CD4-positive, alpha-beta T cell (primary cell): ENCODE data around the gene KCTD3. TPM values are rescaled to one million over a fixed set of nuclear protein-coding genes. Genes with fewer than 3 reads are reported as not detected.

Experiments
- ATAC-seq: fragments of 200-7000 bp; cut with Tn5 transposase; one replicate; pipeline ENCODE4 v1.10.0; 2022; ENCODE audit warnings: mild to moderate bottlenecking; ENCODE audit not compliant: poor library complexity
- CTCF ChIA-PET: fragments of 350-600 bp; sonication (Branson Sonifier 250); formaldehyde crosslinking; loops from one replicate; lab custom pipeline; 2021; ENCODE audit warnings: antibody characterized with exemption, inconsistent platforms; lab: Charles Lee
- POLR2A ChIA-PET: fragments of 350-600 bp; sonication (Branson Sonifier 250); formaldehyde crosslinking; loops from one replicate; lab custom pipeline; 2021; ENCODE audit warnings: antibody characterized with exemption, inconsistent platforms; lab: Charles Lee
- DNase-seq, 14 experiments: peaks; one replicate each; pipeline ENCODE4 v3.0.0-alpha.2; 2013 to 2020; ENCODE audit warnings: mixed read lengths in 2 of 14
- H3K27ac ChIP-seq, 2 donors: one replicate each; pipeline versions ENCODE4 v1.5.1 to v1.7.0; 2013; ENCODE audit warnings: low read length in 2 of 2, low read depth in 1 of 2, mild to moderate bottlenecking in 1 of 2
- H3K27me3 ChIP-seq, 2 experiments: 1 replicate in 1 of 2; 2 replicates in 1 of 2; pipeline versions ENCODE4 v1.6.1 to v1.7.0; 2013; ENCODE audit warnings: low read length in 2 of 2, control low read depth in 1 of 2, mild to moderate bottlenecking in 1 of 2, moderate library complexity in 1 of 2; ENCODE audit not compliant: insufficient read depth in 2 of 2, control insufficient read depth in 1 of 2
- H3K36me3 ChIP-seq: one replicate; pipeline ENCODE4 v1.6.1; 2013; ENCODE audit warnings: low read length, control low read depth; ENCODE audit not compliant: insufficient read depth
- H3K4me1 ChIP-seq: one replicate; pipeline ENCODE4 v1.6.1; 2013; ENCODE audit warnings: low read length, control low read depth; ENCODE audit not compliant: insufficient read depth
- H3K4me3 ChIP-seq: one replicate; pipeline ENCODE4 v1.5.1; 2013; ENCODE audit warnings: mild to moderate bottlenecking, low read length, moderate library complexity
- H3K9me3 ChIP-seq, 2 experiments: 1 replicate in 1 of 2; 2 replicates in 1 of 2; pipeline versions ENCODE4 v1.6.1 to v1.7.0; 2013; ENCODE audit warnings: low read length in 2 of 2, mild to moderate bottlenecking in 2 of 2, control low read depth in 1 of 2, moderate library complexity in 1 of 2; ENCODE audit not compliant: control insufficient read depth in 1 of 2, insufficient read depth in 1 of 2
- H3K27ac Mint-ChIP-seq: one replicate; pipeline ENCODE4 v1.8.0; 2020; ENCODE audit warnings: mixed read lengths
- H3K27me3 Mint-ChIP-seq: one replicate; pipeline ENCODE4 v1.8.0; 2021; ENCODE audit warnings: mixed read lengths
- H3K36me3 Mint-ChIP-seq: one replicate; pipeline ENCODE4 v1.8.0; 2021; ENCODE audit warnings: low read depth, mixed read lengths
- H3K4me1 Mint-ChIP-seq: one replicate; pipeline ENCODE4 v1.8.0; 2021; ENCODE audit warnings: low read depth, mixed read lengths
- H3K4me3 Mint-ChIP-seq: one replicate; pipeline ENCODE4 v1.8.0; 2020; ENCODE audit warnings: mild to moderate bottlenecking, mixed read lengths
- H3K9me3 Mint-ChIP-seq: one replicate; pipeline ENCODE4 v1.8.0; 2020; ENCODE audit warnings: mixed read lengths
- intact Hi-C, 2 experiments: fragments of 100-400 bp; cut with DNase I in 1 of 2; cut with micrococcal nuclease in 1 of 2; formaldehyde crosslinking; loops; one replicate each; pipeline versions ENCODE4 v1.15.1 to v1.9.0; 2023 to 2025; cut with DNase I, micrococcal nuclease
- total RNA-seq, 174 experiments: library from RNA in 2 of 174; stranded (reverse) in 2 of 174; gene quantifications; one replicate each; pipeline ENCODE4 v1.2.3 and lab custom pipeline; 2021 to 2026
- TF ChIP-seq, protein P1 (sequence below): fragments of 200-600 bp; IDR thresholded peaks from one replicate; pipeline ENCODE4 v1.8.0; 2022; ENCODE audit warnings: antibody characterized with exemption, mild to moderate bottlenecking

Gene KCTD3
- total RNA-seq, 2 experiments from 2014 or later = 3.0 to 4.8 TPM

DNA sequence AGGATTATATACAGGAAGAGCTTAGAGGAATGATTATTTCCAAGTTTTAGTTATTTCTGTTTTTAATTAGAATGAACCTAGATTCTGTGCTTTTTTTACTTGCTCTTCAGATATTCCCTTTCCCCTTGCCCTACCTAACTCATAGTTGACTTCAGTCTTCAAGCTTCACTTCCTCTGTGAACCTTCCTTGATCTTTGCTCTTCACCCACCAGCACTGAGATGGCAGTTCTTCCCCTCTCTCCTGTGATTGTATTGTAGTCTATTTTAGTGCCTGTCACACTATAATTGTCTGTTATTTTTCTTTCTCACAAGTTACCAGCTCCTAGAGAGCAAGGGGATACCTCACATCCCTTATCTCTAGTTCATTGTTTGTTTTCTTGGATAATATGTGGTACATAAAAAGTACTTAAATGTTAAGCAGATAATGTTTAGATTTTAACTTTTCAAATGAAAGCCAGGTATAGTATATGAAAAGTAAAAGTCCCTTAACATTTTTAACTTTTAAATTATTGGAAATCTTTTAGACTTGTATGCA lies 33.2 kb downstream of the KCTD3 start:
- TF ChIP-seq, protein P1, sequence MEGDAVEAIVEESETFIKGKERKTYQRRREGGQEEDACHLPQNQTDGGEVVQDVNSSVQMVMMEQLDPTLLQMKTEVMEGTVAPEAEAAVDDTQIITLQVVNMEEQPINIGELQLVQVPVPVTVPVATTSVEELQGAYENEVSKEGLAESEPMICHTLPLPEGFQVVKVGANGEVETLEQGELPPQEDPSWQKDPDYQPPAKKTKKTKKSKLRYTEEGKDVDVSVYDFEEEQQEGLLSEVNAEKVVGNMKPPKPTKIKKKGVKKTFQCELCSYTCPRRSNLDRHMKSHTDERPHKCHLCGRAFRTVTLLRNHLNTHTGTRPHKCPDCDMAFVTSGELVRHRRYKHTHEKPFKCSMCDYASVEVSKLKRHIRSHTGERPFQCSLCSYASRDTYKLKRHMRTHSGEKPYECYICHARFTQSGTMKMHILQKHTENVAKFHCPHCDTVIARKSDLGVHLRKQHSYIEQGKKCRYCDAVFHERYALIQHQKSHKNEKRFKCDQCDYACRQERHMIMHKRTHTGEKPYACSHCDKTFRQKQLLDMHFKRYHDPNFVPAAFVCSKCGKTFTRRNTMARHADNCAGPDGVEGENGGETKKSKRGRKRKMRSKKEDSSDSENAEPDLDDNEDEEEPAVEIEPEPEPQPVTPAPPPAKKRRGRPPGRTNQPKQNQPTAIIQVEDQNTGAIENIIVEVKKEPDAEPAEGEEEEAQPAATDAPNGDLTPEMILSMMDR = no peak
- Mint-ChIP-seq H3K27me3 (no peaks in the 10 kb centered on the region), H3K9me3 (no peaks in the 10 kb centered on the region), H3K27ac (no peak overlapping the region), H3K4me1 (no peaks in the 10 kb centered on the region), H3K4me3 (no peak overlapping the region), H3K36me3 (peaks cover 24% of the 10 kb centered on the region)
- Histone ChIP-seq H3K4me1 (no peaks in the 10 kb centered on the region), H3K27ac (no peak overlapping the region), H3K36me3 (no peaks in the 10 kb centered on the region), H3K27me3 (no peaks in the 10 kb centered on the region), H3K4me3 (no peak overlapping the region), H3K9me3 (peaks cover 0 to 3% of the 10 kb centered on the region in 2 experiments)
- ATAC-seq (no peak), DNase-seq (no peak)
- POLR2A ChIA-PET = no interaction called here
- intact Hi-C loops = no loop called here
- CTCF ChIA-PET = no interaction called here

DNA sequence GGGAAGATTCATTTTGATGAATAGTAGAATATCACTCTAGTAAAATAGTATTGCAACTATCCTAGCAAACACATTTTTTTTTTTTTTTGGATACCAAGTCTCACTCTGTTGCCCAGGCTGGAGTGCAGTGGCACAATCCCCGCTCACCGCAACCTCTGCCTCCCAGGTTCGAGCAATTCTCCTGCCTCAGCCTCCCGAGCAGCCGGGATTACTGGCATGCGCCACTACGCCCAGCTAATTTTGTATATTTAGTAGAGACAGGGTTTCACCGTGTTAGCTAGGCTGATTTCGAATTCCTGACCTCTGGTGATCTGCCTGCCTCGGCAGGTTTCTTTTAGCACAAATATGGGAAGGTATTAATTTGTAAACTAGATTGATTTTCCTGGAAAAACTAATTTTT lies 33.8 kb downstream of the KCTD3 start:
- H3K27ac ChIP-seq = no peak overlapping the region
- ChIA-PET POLR2A (no interaction called here), CTCF (no interaction called here)
- no peaks in the 10 kb centered on the region for H3K27me3 ChIP-seq
- no peak for ATAC-seq
- intact Hi-C loops = no loop called here
- peaks cover 0 to 3% of the 10 kb centered on the region in 2 experiments for H3K9me3 ChIP-seq
- H3K4me3 ChIP-seq = no peak overlapping the region
- no peaks in the 10 kb centered on the region for H3K4me1 ChIP-seq
- H3K27ac Mint-ChIP-seq = no peak overlapping the region
- H3K36me3 ChIP-seq = no peaks in the 10 kb centered on the region
- H3K27me3 Mint-ChIP-seq = no peaks in the 10 kb centered on the region
- DNase-seq = no peak
- peaks cover 29% of the 10 kb centered on the region for H3K36me3 Mint-ChIP-seq
- no peaks in the 10 kb centered on the region for H3K4me1 Mint-ChIP-seq
- no peak overlapping the region for H3K4me3 Mint-ChIP-seq
- no peaks in the 10 kb centered on the region for H3K9me3 Mint-ChIP-seq
- TF ChIP-seq, protein P1 = no peak

DNA sequence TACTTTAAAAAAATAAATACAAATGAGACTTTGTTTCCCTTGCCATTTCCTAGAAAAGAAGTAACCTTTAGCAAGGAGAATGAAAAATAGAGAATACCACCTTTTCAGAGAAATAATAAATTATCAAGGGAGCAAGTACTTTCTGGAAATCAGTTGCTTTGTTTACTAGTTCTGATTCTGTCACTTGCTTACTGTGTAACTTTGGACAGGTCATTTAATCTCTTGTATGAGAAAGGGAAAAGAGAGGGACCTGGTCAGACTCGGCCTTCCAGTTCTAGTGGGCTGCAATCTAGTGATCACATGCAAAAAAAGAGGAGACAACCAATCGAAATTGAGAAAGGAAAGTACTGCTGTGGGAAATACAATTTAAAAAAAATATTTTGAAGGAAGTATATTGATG lies 34.2 kb downstream of the KCTD3 start:
- Histone ChIP-seq H3K27me3 (no peaks in the 10 kb centered on the region), H3K4me3 (no peak overlapping the region), H3K9me3 (peaks cover 0 to 3% of the 10 kb centered on the region in 2 experiments), H3K36me3 (no peaks in the 10 kb centered on the region), H3K4me1 (no peaks in the 10 kb centered on the region), H3K27ac (no peak overlapping the region)
- intact Hi-C loops = no loop called here
- TF ChIP-seq, protein P1 = no peak
- Mint-ChIP-seq H3K27me3 (no peaks in the 10 kb centered on the region), H3K36me3 (peaks cover 28% of the 10 kb centered on the region), H3K4me1 (no peaks in the 10 kb centered on the region), H3K4me3 (no peak overlapping the region), H3K27ac (no peak overlapping the region), H3K9me3 (no peaks in the 10 kb centered on the region)
- ATAC-seq (no peak), DNase-seq (no peak)
- POLR2A ChIA-PET = no interaction called here
- CTCF ChIA-PET = no interaction called here
